GM19238 (cell line): ENCODE data around the gene EPB41L2.
"Not testable (repeated sequence)": the region's sequence is repeated elsewhere in the genome, so short reads cannot be mapped to it uniquely, and the experiment has no call there.

ENCODE experiments used
- DNase-seq: peaks from one replicate; pipeline ENCODE4 v3.0.0; 2011; ENCODE audit warnings: low spot score; ENCODE audit not compliant: insufficient read length

EPB41L2 gene

DNA sequence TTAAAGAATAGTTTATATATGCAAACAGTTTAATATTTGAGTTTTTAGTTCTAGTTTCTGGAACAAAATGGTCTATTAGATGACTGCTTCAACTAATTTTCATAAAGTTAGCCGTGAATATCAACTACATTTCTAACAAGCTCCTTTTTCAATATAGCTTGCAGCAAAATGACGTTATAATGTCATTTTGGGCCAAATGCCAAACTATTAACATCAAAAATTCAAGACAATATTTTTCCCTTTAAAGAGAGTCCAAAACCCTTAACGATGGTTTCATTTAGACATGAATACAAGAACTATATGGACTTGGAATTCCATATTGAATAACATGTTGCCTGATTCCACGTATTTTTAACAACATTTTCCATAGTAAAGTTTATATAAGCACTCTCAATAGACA, 144.9 kb downstream of the EPB41L2 start:
- DNase-seq: no peak

DNA sequence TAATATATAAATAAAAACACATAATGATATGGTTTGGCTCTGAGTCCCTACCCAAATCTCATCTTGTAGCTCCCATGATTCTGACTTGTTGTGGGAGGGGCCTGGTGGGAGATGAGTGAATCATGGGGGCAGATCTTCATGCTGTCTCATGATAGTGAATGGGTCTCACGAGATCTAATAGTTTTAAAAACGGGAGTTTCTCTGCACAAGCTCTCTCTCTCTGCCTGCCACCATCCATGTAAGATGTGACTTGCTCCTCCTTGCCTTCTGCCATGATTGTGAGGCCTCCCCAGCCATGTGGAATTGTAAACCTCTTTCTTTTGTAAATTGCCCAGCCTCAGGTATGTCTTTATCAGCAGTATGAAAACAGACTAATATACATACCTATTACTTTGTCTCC, 147.4 kb downstream of the EPB41L2 start:
- DNase-seq: not testable (repeated sequence)

DNA sequence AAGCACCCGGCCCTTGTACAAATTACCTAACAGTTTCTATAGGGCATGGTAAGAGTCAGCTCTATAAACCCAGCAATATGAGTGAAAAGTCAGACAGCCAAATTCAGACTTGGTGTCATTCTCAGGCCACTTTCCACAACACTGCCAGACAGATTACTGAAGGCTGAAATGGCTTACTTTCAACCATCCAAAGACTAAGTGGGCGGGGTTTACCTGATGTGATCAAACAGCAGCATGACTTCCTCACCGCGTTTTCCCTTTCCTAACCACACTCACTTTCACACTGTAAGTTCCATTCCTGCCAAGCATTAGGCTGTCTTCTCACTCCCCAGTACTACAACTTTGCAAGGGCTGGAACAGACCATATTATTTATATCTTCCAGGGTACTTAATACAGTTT, 149.9 kb downstream of the EPB41L2 start:
- DNase-seq: peak; percentile 19

DNA sequence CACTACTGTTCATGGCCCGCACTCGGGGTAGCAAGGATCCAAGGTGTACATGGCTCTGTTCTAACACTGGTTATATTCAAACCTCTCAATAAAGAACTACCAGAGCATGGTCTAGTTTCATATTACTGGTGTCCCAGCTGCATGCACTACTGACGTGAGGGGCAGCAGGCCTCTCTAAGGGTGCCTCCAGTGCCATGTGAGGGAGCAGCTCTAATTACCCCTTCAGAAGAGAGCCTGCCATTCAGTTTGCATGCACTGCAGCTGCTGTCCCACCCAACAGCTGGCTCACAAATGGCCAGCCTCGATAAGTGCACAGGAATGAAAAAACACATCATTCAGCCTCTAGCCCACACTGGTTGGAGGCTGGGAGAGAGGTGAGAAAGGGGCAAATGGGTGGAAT, 150.6 kb downstream of the EPB41L2 start:
- DNase-seq: no peak

DNA sequence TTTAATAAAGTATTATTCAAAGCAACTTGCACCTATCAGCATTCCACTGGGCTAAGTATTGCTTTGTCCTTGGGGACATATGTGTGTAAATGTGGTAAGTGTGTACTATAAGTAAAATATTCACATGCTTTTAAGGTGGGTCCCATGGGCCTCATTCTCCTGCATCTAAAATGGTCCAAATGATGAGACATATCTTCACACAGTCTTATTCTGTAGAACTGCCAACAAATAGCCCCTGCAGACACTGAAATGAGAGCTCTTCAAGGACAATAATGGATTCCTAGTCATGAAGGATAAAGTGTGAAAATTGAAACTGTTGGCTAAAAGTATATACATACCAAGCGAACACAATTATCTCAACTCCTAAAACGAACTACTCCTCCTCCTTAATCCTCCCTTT, 154.1 kb downstream of the EPB41L2 start:
- DNase-seq: no peak

DNA sequence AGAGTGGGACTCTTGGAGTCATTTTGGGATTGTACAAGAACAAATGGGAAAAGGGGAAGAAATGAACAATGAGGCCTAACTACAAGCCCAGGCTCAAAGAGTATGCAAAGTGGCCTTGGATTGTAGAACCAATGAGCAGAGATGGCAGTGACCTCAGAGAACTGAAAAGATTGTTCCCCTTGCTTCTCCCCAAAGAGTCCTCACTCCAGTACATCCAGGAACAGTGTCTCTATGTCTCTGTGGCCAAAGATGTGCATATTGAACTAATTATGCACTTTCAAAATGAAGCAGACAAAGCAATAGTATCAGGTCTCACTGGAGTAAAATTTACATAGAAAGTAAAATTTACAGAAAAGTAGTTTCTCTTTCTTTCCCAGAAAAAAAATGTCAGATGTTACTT, 154.9 kb downstream of the EPB41L2 start:
- DNase-seq: peak; percentile 6

DNA sequence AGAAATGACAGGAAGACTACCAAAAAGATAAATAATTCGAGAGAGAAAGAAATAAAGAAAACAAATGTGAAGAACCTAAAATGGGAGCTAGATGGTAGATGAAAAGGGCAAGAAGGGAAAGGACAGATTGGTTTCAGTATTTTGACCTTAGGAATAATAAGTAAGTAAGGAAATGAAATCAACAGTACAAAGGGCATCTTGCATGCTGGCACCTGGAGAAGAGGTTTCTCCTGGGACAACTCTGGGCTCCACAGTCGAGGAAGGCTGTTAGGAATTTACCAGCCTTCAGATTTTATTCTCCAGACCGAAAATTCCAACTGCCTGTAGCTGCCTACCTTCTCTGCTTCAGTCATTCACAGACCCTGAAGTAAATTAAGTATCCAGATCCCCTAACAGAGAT, 155.4 kb downstream of the EPB41L2 start:
- DNase-seq: no peak

DNA sequence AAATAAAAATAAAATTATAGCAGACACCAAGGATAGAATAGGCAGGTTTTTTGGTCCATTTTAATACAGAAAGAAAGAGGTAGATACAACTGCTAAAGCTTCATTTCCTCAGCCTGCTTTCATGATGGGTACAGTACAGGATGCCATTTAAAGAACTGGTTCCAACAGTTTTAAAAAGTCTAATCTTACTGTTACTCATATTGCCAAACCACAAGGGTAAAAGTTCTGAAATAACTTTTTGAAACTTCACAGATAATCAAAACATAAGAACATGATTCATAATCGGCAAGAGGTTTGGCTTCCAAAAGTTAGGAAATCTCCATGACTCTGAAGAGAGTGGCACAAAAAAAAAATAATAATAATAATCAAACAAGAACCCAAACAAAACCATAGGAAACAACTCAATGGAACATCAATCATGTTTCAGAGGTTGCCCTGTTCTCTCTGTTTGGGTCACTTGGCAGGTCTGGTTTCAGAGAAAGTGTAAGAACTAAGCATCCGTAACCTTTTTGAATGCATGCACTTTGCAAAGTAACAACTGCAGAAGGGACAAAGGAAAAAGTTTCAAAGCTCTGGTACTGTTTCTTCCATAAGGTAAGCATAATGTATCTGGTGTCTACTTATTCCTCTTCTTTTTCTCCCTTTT, 156.2 kb downstream of the EPB41L2 start:
- no peak for DNase-seq

DNA sequence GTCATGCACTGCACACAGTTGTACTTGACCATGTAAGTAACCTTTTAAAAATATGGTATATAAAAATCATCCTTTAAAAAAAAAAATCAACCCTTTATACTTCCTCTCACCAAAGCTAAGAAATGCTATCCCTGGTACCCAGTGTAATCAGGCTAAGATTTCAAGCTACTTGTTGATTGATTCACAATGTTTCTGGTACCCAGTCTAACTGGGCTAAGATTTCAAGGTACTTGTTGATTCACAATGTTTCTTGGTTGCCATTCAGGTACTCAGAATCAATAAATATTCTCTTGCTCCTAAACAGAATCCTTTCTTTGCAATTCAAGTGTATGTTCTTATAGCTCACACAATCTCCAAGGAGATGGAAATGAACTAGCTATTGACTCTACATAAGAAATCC, 159.4 kb downstream of the EPB41L2 start:
- no peak for DNase-seq

DNA sequence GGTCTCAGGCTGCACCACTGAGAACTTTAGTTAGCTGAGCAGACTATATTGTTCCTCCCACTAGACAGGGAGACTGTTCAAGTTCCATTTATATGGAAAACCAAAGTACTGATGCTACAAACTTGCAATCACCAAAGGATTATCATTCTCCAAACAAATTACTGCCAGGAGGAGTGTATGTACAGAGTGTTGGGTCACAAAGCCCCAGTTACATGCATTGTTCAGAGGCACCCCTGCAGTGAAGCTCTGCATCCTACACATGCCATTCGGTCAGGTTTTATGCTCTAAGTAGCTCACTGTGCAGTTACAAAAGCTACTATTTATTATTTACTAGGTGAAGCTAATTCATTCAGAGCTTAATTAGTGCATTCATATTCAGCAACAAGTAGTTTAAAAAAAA, 160.0 kb downstream of the EPB41L2 start:
- DNase-seq: no peak

DNA sequence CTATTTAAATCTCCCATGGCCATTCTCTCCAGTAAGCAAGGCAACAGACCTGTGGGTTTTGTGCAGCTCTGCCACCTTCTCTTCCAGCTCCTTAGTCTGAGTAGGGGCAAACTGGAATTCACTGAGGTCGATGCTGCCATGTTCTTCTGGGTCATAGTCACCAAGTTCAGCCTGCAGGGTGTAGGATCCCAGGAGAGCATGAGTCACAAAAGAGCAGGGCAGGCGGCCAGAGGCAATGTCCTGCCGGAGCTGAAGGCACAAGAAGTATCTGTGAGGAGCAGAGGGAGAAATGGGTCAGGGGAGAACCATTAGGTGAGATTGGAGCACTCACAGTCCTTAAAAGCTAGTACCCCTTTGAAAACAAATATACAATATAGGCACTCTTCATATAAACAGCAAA, 162.1 kb downstream of the EPB41L2 start:
- no peak for DNase-seq

DNA sequence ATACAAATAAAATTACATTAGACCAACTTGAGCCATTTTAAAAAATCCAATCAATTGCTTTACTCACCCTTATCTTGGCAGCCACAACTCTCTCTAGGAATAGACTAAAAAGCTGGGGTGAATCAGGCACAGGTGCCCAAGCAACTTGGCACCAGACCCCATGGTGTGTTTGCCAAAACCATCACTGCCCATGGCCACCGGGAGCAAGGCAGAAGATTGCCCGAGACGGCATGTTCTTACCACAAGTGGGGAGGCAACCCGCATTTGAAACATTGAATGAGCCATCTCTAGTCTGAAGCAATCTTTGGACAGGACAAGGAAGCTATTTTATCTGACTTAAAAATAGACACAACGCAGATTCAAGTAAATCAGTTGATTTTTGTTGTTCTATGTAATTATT, 166.8 kb downstream of the EPB41L2 start:
- DNase-seq: no peak

DNA sequence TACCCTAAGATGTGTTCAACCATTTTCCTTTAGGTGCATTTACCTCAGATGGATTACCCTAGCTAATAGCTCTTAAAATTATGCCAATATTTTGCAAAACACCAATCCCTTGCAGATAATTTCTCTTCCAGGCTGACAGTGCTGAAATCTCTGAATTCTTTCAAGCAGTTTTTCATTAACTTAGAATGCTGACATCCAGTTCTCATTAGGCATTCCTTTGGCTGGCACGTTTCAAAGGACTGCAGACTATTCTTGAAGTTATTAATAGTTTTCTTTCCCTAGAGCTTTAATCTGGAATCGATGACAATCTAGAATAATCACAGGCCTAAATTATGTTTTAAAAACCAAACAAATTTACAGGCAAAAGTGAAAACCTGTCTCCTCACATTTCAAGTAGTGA, 167.5 kb downstream of the EPB41L2 start:
- DNase-seq: no peak

DNA sequence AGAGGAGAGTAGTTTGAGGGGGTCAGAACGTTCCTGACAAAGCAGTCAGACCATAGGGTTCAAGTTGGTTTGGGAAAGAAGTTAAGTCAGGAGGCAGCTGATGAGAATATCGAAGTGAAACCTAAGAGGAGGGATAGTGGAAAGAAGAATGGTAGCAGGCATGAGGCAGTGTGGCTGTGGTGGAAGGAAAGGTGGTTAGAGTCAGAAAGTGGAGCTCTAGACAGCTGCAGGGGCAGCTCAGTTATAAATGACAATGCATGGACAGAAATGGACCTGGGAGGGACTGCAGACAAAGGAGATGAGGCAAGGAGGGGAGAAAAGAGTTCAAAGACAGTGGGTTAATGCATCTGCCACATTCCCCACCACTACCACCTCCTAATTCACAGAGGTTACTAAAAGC, 169.3 kb downstream of the EPB41L2 start:
- DNase-seq: no peak

DNA sequence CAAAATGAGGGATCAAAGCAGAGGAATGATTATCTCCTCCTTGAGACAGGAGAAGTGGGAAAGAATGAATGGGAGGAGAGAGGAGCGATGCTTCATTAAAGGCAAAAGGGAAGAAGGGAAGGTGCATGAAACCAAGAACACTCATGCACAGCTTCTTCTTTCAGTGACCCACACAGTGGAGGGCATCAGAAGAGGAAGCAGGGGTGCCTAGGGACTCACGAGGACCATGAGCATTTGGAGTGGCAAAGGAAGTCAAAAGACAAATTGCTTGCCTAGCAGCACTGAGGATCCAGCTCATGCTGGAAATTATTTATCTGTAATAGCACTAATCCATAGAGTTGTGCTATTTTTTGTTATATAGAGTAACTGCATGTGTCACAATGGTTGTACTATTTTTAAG, 169.8 kb downstream of the EPB41L2 start:
- DNase-seq: no peak

DNA sequence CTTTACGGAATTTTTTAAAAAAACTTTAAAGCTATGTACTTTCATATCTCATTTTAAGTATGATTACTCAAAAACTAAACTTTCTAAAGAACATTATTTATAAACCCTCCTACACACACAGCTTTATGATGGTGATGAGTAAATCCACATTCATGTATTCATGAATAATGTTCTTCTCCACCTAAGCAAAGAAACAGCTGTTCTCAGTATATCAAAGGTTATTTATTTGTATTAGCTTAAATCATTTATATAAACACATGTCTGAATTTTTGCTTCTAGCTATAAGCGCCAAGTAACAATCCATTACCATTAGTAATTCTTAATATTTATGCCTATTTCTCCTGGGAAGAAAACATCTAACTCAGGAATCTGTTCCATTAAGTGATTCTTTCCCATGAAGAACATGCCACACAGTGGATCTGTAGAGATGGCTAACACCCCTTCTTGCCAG, 172.5 kb downstream of the EPB41L2 start:
- DNase-seq: no peak

DNA sequence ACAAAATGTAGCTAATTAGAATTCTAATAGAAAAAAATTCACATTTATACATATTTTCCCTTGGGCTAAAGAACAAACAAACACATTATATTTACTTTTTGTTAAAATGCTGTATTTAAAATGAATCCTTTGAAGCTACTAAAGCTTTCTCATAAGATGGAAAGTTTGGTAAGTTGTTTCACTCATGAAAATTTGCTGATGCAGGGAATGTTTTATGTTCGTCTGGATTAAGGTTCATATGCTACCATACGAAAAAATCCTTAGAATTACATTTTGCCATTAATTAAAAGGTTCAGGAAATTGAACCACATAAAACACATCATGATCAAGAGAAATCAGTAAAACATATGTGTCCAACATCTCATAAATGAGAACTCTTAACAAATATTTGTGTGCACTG, 173.6 kb downstream of the EPB41L2 start:
- no peak for DNase-seq

DNA sequence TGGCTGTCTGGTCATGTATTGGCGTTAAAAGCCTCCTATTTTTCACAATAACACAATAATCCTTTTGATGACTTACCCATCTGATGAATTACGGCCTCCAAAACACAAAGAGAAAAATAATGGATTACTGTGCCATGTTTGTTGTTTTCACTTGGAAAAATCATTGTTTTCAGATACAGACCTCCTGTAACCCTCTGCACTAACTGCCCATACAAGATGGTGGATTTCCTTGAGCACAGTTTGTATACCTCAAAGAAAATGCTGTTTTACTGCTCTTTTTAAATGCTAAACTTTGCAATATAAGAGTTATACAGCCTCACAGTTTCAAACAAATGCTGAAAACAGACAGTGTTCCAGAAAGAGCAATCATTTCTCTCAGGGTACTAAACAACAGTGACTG, 174.8 kb downstream of the EPB41L2 start:
- DNase-seq: no peak

DNA sequence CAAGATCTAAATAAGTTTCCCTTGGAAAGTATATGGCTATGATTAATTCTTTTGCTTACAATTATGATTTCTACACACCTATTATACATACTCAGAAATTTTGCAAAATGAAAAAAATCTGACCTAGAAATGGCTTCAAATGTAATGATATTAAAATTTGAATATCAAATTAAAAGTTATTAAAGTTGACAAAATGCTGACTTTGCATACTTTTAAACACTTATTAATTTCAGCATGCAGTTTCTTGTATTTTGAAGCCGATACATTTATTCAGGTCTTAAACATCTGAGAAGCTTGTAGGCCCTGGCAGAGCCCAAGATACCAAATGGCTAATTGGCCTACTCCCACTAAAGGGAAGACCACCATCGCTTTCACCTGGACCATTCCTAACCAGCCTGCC, 176.1 kb downstream of the EPB41L2 start:
- no peak for DNase-seq

DNA sequence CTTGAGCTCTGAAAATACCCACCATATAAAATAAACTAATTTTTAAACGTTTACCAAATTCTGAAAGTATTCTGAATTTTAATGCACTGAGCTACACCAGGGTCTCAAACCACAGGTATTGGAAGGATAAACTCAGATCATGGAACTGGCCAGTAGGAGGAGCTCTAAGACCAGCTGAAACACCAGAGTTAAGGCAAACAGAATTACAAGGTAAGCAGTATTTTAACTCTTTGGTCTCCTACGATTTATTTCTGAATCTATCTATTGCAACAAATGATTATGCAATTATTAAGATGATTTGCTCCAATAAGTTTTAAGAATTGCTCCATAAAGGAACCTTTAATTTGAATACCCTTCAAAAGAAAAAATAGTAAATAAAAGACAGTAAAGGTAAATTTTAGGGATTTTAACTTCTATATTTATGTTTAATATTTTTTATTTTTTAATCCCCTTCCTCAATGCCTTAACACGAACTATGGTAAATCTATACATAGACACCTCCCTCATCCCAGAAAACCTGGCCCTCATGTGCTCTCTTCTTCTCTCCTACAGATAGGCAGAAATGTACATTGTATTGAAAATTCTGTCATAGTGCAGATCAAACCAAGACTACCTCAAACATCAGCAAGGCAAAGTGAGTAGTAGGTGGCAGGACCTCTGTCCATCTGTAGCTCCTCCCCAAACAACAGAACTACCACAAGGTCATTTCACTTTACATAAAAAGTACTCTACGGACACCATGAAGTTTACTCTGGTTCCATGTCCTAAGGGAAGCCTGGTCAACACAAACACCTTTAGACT, 177.5 kb downstream of the EPB41L2 start:
- peak; percentile 18 for DNase-seq

DNA sequence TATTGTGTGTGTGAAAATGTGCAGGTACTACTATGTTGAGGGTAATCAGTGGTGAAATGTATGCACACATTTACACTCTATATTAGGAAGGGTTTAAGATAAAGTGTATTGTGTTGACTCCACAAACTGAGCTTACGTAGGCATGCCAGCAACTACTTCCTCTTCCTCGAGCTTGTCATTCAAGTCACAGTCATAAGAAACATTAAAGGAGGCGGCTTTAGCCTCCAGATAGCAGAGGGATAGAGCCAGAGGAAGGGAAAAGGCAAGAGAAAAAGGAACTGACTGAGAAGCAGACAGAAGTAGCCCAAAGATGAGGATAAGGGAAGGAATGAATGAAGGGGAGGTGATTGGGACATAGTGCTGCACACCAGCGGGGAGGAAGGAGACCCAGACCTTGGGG, 180.7 kb downstream of the EPB41L2 start:
- DNase-seq: no peak

DNA sequence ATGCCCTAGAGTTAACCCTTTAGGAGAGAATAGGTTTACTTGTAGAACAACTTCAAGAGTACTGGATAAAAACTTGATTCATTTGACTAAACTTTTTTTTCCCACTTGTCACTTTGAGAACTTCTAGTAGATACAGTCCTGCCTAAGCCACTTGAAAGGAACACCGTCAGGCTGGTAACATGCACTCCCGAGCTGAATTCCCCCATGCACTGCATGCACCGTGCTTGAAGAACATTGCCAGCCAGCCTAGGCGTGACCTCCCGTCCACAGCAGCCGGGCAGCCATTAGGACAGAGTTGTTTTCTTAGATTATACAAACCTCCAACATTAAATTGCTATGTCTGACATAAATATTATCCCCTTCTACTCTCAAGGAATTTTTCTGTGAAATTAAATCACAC, 183.2 kb downstream of the EPB41L2 start:
- no peak for DNase-seq

DNA sequence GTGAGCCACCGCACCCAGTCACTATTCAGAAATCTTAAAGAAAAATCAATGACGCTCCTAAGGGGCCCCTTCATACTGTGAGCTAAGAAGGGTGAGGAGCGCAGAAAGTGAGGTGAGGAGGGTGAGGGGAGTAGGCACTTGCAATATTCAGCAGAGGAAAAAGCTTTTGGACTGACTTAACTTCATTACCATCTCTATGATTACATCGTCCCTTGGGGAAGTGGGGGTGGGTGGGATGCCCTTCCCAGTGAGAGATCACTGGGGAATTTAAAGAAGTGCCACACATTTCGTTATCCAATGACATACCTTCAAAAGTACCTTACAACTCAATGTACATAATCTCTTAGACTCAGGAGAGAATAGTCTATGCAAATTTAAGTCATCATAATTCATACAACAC, 189.3 kb downstream of the EPB41L2 start:
- no peak for DNase-seq
